Mucosa of rectum (tissue), 2 donors: ENCODE measurements around the gene MC1R.

Experiments
- H3K27ac ChIP-seq, 2 donors: one replicate each; pipeline ENCODE4 v1.7.0; 2013; ENCODE audit warnings: inconsistent platforms in 2 of 2, low read depth in 2 of 2, low read length in 2 of 2
- H3K27me3 ChIP-seq, 2 donors: one replicate each; pipeline ENCODE4 v1.7.0; 2013; ENCODE audit warnings: low read length in 2 of 2; ENCODE audit not compliant: control insufficient read depth in 2 of 2, insufficient read depth in 2 of 2
- H3K36me3 ChIP-seq, 2 donors: one replicate each; pipeline ENCODE4 v1.7.0; 2013; ENCODE audit warnings: low read length in 2 of 2; ENCODE audit not compliant: control insufficient read depth in 2 of 2, insufficient read depth in 2 of 2
- H3K4me1 ChIP-seq, 2 donors: one replicate each; pipeline ENCODE4 v1.7.0; 2013; ENCODE audit warnings: low read length in 2 of 2, mild to moderate bottlenecking in 1 of 2; ENCODE audit not compliant: control insufficient read depth in 2 of 2, insufficient read depth in 2 of 2
- H3K4me3 ChIP-seq, 2 donors: one replicate each; pipeline ENCODE4 v1.7.0; 2013; ENCODE audit warnings: low read length in 2 of 2
- H3K9ac ChIP-seq, 2 donors: one replicate each; pipeline ENCODE4 v1.7.0; 2013; ENCODE audit warnings: low read length in 2 of 2, low read depth in 1 of 2, mild to moderate bottlenecking in 1 of 2
- H3K9me3 ChIP-seq, 2 donors: one replicate each; pipeline ENCODE4 v1.7.0; 2013; ENCODE audit warnings: low read length in 2 of 2; ENCODE audit not compliant: control insufficient read depth in 2 of 2
- donor health status: healthy.
- donor health status: Normal muscosa, but diverticular disease.

The MC1R gene

GRCh38 chr16:89883346-89884040, 35.2 kb upstream of the MC1R start:
- no peaks in the 10 kb centered on the region for H3K9me3 ChIP-seq
- H3K27ac ChIP-seq: no peak overlapping the region
- H3K4me3 ChIP-seq: no peak overlapping the region
- H3K27me3 ChIP-seq: no peaks in the 10 kb centered on the region
- H3K9ac ChIP-seq: no peak overlapping the region
- no peaks in the 10 kb centered on the region for H3K4me1 ChIP-seq
- H3K36me3 ChIP-seq: peaks cover 57 to 62% of the 10 kb centered on the region in 2 donors

DNA sequence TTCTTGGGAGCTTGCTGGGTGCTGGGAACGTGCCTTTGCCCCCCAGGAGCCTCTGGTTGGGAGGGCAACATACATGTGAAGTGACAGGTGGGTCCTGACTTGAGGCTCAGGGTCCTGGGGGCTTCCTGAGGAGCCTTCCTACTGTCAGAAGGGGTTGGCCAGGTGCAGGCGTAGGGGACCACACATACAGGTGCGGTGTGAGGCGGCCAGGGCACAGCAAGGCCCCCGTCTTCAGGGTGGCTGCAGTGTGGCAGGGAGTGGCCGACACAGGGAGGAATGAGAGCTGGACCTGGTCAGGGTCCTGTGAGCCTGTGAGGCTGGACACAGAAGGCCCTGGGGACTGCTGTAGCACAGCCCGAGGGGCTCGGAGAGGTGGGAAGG, 34.6 kb upstream of the MC1R start:
- H3K4me1 ChIP-seq: no peaks in the 10 kb centered on the region
- no peaks in the 10 kb centered on the region for H3K9me3 ChIP-seq
- H3K36me3 ChIP-seq: peaks cover 51 to 58% of the 10 kb centered on the region in 2 donors
- H3K27ac ChIP-seq: no peak overlapping the region
- no peak overlapping the region for H3K4me3 ChIP-seq
- no peaks in the 10 kb centered on the region for H3K27me3 ChIP-seq
- H3K9ac ChIP-seq: no peak overlapping the region

GRCh38 chr16:89887243-89887642, 31.4 kb upstream of the MC1R start:
- H3K36me3 ChIP-seq: peaks cover 63% of the 10 kb centered on the region in 2 donors
- no peak overlapping the region for H3K9ac ChIP-seq
- no peaks in the 10 kb centered on the region for H3K4me1 ChIP-seq
- no peak overlapping the region for H3K4me3 ChIP-seq
- H3K27ac ChIP-seq: no peak overlapping the region
- no peaks in the 10 kb centered on the region for H3K9me3 ChIP-seq
- no peaks in the 10 kb centered on the region for H3K27me3 ChIP-seq

GRCh38 chr16:89890200-89890599, 28.5 kb upstream of the MC1R start:
- Histone ChIP-seq H3K4me3 (no peak overlapping the region), H3K27ac (no peak overlapping the region), H3K9ac (no peak overlapping the region), H3K36me3 (peaks cover 62 to 68% of the 10 kb centered on the region in 2 donors), H3K9me3 (no peaks in the 10 kb centered on the region), H3K4me1 (no peaks in the 10 kb centered on the region), H3K27me3 (no peaks in the 10 kb centered on the region)

- Histone ChIP-seq H3K27ac (no peak overlapping the region), H3K27me3 (no peaks in the 10 kb centered on the region), H3K36me3 (peaks cover 66 to 70% of the 10 kb centered on the region in 2 donors)
Measured at GRCh38 chr16:89890886-89891657, 27.6 kb upstream of the MC1R start.

DNA sequence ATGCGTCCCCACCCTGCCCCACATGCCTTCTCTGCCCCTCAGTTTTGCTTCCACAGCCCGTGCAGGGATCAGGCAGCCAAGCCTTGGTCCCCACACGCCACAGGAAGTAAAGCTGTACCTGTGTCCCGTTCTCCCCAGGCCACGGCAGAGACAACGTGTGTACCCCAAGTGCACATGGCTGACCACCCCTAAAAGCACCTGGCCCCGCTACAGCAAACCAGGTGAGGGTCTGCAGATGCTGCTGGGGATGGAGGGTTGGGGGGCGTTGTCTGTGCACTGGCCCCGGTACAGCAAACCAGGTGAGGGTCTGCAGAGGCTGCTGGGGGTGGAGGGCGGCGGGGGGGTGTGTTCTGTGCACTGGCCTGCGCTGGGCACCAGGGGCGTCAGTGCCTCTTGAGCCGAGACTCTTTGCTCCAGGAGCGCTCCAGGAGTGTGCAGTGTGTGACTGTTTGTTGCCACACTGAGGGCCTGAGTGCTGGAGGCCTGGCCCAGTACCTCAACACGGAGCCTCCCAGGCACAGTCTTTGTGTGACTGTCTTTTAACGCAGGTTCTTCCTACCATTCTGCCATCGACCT, 26.5 kb upstream of the MC1R start:
- no peaks in the 10 kb centered on the region for H3K27me3 ChIP-seq
- no peak overlapping the region for H3K4me3 ChIP-seq
- H3K9ac ChIP-seq: no peak overlapping the region
- no peaks in the 10 kb centered on the region for H3K9me3 ChIP-seq
- peaks cover 66 to 75% of the 10 kb centered on the region in 2 donors for H3K36me3 ChIP-seq
- no peak overlapping the region for H3K27ac ChIP-seq
- no peaks in the 10 kb centered on the region for H3K4me1 ChIP-seq

More at GRCh38 chr16:89890886-89891657, 27.6 kb upstream of the MC1R start:
- Histone ChIP-seq H3K9me3 (no peaks in the 10 kb centered on the region), H3K4me1 (no peaks in the 10 kb centered on the region), H3K4me3 (no peak overlapping the region), H3K9ac (no peak overlapping the region)

DNA sequence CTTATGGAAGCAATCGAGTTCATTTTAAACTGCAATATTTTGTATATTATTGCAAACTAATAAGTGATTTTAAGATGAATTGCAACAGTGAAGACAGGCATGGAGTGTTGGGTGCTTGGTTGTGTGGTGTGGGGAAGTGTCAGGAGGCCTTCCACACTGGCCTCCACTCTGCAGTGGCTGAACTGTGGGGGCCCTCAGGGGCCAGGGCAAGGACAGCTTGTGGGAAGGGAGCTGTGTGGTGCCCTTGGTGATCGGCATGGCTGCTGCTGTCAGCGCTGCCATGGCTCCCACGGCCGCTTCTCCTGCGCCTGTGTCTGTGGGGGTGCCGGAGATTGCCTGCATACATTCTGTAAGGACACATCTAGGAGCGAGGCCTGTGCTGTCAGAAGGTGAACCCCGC, 26.0 kb upstream of the MC1R start:
- H3K27ac ChIP-seq: no peak overlapping the region
- peaks cover 65 to 74% of the 10 kb centered on the region in 2 donors for H3K36me3 ChIP-seq
- H3K4me1 ChIP-seq: no peaks in the 10 kb centered on the region
- H3K27me3 ChIP-seq: no peaks in the 10 kb centered on the region
- H3K9ac ChIP-seq: no peak overlapping the region
- no peaks in the 10 kb centered on the region for H3K9me3 ChIP-seq
- H3K4me3 ChIP-seq: no peak overlapping the region

- H3K36me3 ChIP-seq: peaks cover 67 to 74% of the 10 kb centered on the region in 2 donors
- no peak overlapping the region for H3K27ac ChIP-seq
- no peaks in the 10 kb centered on the region for H3K9me3 ChIP-seq
- H3K9ac ChIP-seq: no peak overlapping the region
- H3K4me1 ChIP-seq: no peaks in the 10 kb centered on the region
- H3K4me3 ChIP-seq: no peak overlapping the region
- no peaks in the 10 kb centered on the region for H3K27me3 ChIP-seq
Measured at GRCh38 chr16:89893642-89894548, 24.8 kb upstream of the MC1R start.

DNA sequence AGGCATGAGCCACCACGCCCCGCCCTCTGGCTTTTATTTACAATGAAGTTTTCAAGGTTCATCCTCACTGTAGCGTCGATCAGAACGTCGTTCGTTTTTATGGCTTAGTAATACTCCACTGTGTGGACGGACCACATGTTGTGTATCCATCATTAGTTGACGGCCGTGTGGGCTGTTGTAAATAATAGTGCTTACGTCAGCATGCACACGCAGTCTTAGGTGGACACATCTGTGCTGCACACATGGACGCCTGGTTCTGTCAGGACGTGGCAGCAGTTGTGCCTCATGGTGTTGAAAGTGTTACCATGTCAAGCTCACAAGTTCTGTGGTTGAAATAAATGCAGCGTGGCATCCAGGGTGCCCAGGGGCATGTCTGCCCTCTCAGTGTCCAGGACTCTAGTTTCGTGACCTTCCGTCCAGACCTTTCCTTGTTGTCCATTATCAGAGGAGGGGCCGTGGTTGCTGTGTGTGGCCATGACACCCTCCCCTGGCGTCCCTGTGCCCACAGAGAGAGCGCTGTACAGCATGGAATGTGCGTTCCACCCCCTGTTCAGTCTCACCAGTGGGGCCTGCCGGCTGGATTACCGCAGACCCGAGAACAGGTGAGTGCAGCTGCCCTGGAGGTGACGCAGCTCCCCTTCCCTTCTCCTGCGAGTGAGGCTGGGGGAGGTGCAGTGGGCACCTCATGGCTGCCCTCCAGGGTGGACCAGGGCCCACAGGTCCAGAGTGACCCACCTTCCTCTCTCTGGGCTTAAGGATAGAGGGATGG, 23.0 kb upstream of the MC1R start:
- H3K27ac ChIP-seq: no peak overlapping the region
- no peaks in the 10 kb centered on the region for H3K4me1 ChIP-seq
- H3K36me3 ChIP-seq: peaks cover 73 to 80% of the 10 kb centered on the region in 2 donors
- no peak overlapping the region for H3K4me3 ChIP-seq
- H3K27me3 ChIP-seq: no peaks in the 10 kb centered on the region
- H3K9ac ChIP-seq: no peak overlapping the region
- H3K9me3 ChIP-seq: no peaks in the 10 kb centered on the region
